Measurements from ENCODE around the gene CAMK4.

GRCh38 chr5:111493031-111493430, 268.8 kb downstream of the CAMK4 start:
- TF ChIP-seq CTCF (optimal IDR thresholded peaks at IDR 0.05 in 1 of 3, IDR thresholded peaks at IDR 0.05 in 1 of 3, conservative IDR thresholded peaks at IDR 0.05 in 1 of 3; ENCODE audit: extremely low read depth in 1 of 3, insufficient read depth in 2 of 3, low read length in 3 of 3), result no peak
- no peak for TF ChIP-seq EZH2 (IDR thresholded peaks at IDR 0.05; ENCODE audit: low read length)

Measured in keratinocyte (primary cell).